HEK293T (cell line): Measurements from ENCODE around the gene MPND.
"Not testable (repeated sequence)": the region's sequence is repeated elsewhere in the genome, so short reads cannot be mapped to it uniquely, and the experiment has no call there.

Experiments used
- CTCF ChIA-PET: fragments of 350-600 bp; formaldehyde crosslinking; extraction: SDS; loops from one replicate; lab custom pipeline; 2021; ENCODE audit warnings: antibody characterized with exemption, inconsistent platforms; lab: Yijun Ruan, JAX
- POLR2A ChIA-PET: fragments of 350-600 bp; formaldehyde crosslinking; extraction: SDS; loops from one replicate; lab custom pipeline; 2020; ENCODE audit warnings: antibody characterized with exemption, inconsistent platforms; lab: Yijun Ruan, JAX
- DNase-seq: peaks from one replicate; pipeline ENCODE4 v3.0.0; 2012; ENCODE audit warnings: mixed read lengths; ENCODE audit errors: extremely low spot score
- ARNT ChIP-seq: fragments of 450-650 bp; IDR thresholded peaks from 2 replicates; pipeline ENCODE4 v1.6.1; 2017; ENCODE audit warnings: mild to moderate bottlenecking
- BHLHE40 ChIP-seq: fragments of 450-650 bp; IDR thresholded peaks from 2 replicates; pipeline ENCODE4 v1.6.1; 2016; ENCODE audit warnings: mild to moderate bottlenecking, moderate library complexity, borderline replicate concordance
- CTBP1 ChIP-seq: fragments of 450-650 bp; IDR thresholded peaks from 2 replicates; pipeline ENCODE4 v1.6.1; 2016; ENCODE audit warnings: borderline replicate concordance
- ELF4 ChIP-seq: fragments of 450-650 bp; IDR thresholded peaks from 2 replicates; pipeline ENCODE4 v1.6.1; 2017; ENCODE audit warnings: antibody characterized with exemption
- FOXA1 ChIP-seq: fragments of 450-650 bp; IDR thresholded peaks from 2 replicates; pipeline ENCODE4 v1.6.1; 2016; ENCODE audit warnings: mild to moderate bottlenecking
- FOXK2 ChIP-seq: fragments of 450-650 bp; IDR thresholded peaks from 2 replicates; pipeline ENCODE4 v1.6.1; 2016; ENCODE audit warnings: mild to moderate bottlenecking
- FOXM1 ChIP-seq: fragments of 450-650 bp; IDR thresholded peaks from 2 replicates; pipeline ENCODE4 v1.6.1; 2017; ENCODE audit warnings: mild to moderate bottlenecking, borderline replicate concordance
- HDGF ChIP-seq: fragments of 450-650 bp; IDR thresholded peaks from 2 replicates; pipeline ENCODE4 v1.6.1; 2017; ENCODE audit warnings: antibody characterized with exemption, borderline replicate concordance
- L3MBTL2 ChIP-seq: fragments of 450-650 bp; conservative IDR thresholded peaks from 2 replicates; pipeline ENCODE4 v1.6.1; 2016; ENCODE audit warnings: mild to moderate bottlenecking
- LEF1 ChIP-seq: fragments of 450-650 bp; IDR thresholded peaks from 2 replicates; pipeline ENCODE4 v1.6.1; 2017; ENCODE audit warnings: mild to moderate bottlenecking, borderline replicate concordance
- NFRKB ChIP-seq: fragments of 450-650 bp; IDR thresholded peaks from 2 replicates; pipeline ENCODE4 v1.6.1; 2016; ENCODE audit warnings: mild to moderate bottlenecking, moderate library complexity
- PKNOX1 ChIP-seq: fragments of 450-650 bp; IDR thresholded peaks from 2 replicates; pipeline ENCODE4 v1.6.1; 2016
- SP1 ChIP-seq: fragments of 450-650 bp; IDR thresholded peaks from 2 replicates; pipeline ENCODE4 v1.6.1; 2017
- SUZ12 ChIP-seq: fragments of 450-650 bp; IDR thresholded peaks from 2 replicates; pipeline ENCODE4 v1.6.1; 2016; ENCODE audit warnings: mild to moderate bottlenecking
- TARDBP ChIP-seq: fragments of 450-650 bp; IDR thresholded peaks from 2 replicates; pipeline ENCODE4 v1.6.1; 2016
- ZNF384 ChIP-seq: fragments of 450-650 bp; IDR thresholded peaks from 2 replicates; pipeline ENCODE4 v1.6.1; 2016

Gene MPND

GRCh38 chr19:4347521-4347920, 4.2 kb downstream of the MPND start:
- POLR2A ChIA-PET: no interaction called here
- no peak for TF ChIP-seq HDGF
- no peak for TF ChIP-seq FOXM1
- no peak for TF ChIP-seq LEF1
- TF ChIP-seq PKNOX1: no peak
- no peak for TF ChIP-seq BHLHE40
- TF ChIP-seq NFRKB: no peak
- TF ChIP-seq TARDBP: no peak
- no peak for TF ChIP-seq FOXK2
- no peak for TF ChIP-seq SUZ12
- TF ChIP-seq ARNT: no peak
- TF ChIP-seq ELF4: no peak
- TF ChIP-seq ZNF384: no peak
- no peak for TF ChIP-seq L3MBTL2
- TF ChIP-seq FOXA1: no peak
- no peak for TF ChIP-seq CTBP1
- no peak for TF ChIP-seq SP1
- CTCF ChIA-PET: interaction anchor here (0.7 kb wide), 1 partner anchor 81 kb away, joined by 3 read pairs; no protein-coding TSS in a partner anchor
- no peak for DNase-seq

GRCh38 chr19:4349225-4349624, 5.9 kb downstream of the MPND start:
- POLR2A ChIA-PET, CTCF ChIA-PET, DNase-seq: not testable (repeated sequence)

GRCh38 chr19:4350111-4350510, 6.7 kb downstream of the MPND start:
- DNase-seq: no peak
- POLR2A ChIA-PET: no interaction called here
- TF ChIP-seq SP1 (no peak), BHLHE40 (no peak), HDGF (no peak), L3MBTL2 (no peak), TARDBP (no peak), LEF1 (no peak), FOXM1 (no peak), PKNOX1 (no peak), FOXK2 (no peak)
- CTCF ChIA-PET: no interaction called here

GRCh38 chr19:4350726-4351125, 7.4 kb downstream of the MPND start:
- DNase-seq: no peak
- TF ChIP-seq SUZ12 (no peak), FOXM1 (no peak), SP1 (no peak), ELF4 (no peak)
- POLR2A ChIA-PET: no interaction called here
- CTCF ChIA-PET: no interaction called here

GRCh38 chr19:4352701-4353121, 9.3 kb downstream of the MPND start:
- peak; percentile 62 for DNase-seq
- ChIA-PET POLR2A (interaction anchor here (1.0 to 4.6 kb wide), 4 partner anchors 9 to 85 kb away, joined by 3 to 31 read pairs (median 5); partner anchors contain the start of genes CHAF1A and MPND), CTCF (interaction anchor here (0.6 to 2.6 kb wide), 18 partner anchors 9 to 119 kb away, joined by 3 to 32 read pairs (median 5); partner anchors contain the start of genes CHAF1A, FSD1, HDGFL2 and MPND)
- no peak for TF ChIP-seq TARDBP
- peak; percentile 43 for TF ChIP-seq ZNF384

GRCh38 chr19:4354282-4354681, 10.9 kb downstream of the MPND start:
- CTCF ChIA-PET: no interaction called here
- TF ChIP-seq ZNF384: no peak
- no peak for TF ChIP-seq ARNT
- POLR2A ChIA-PET: interaction anchor here (4.6 kb wide), 1 partner anchor 11 kb away, joined by 31 read pairs; the partner anchor contains the start of gene MPND
- no peak for DNase-seq

- CTCF ChIA-PET: no interaction called here
- POLR2A ChIA-PET: interaction anchor here (4.6 kb wide), 1 partner anchor 11 kb away, joined by 31 read pairs; the partner anchor contains the start of gene MPND
- TF ChIP-seq ARNT: no peak
- no peak for TF ChIP-seq BHLHE40
- TF ChIP-seq L3MBTL2: no peak
- TF ChIP-seq FOXA1: no peak
- TF ChIP-seq ZNF384: no peak
- TF ChIP-seq NFRKB: no peak
- no peak for TF ChIP-seq FOXK2
- no peak for TF ChIP-seq LEF1
- TF ChIP-seq PKNOX1: no peak
- no peak for TF ChIP-seq SUZ12
- no peak for TF ChIP-seq SP1
- DNase-seq: no peak
Measured at GRCh38 chr19:4354897-4355296, 11.5 kb downstream of the MPND start.
